DOHH2 (cell line): ENCODE data around the gene HS6ST1.

Experiments
- H3F3A ChIP-seq: fragments of 200-600 bp; sonication (generic), shearing (Covaris generic); 2 replicates; pipeline ENCODE4 v1.6.0; 2016; ENCODE audit warnings: antibody characterized with exemption, mild to moderate bottlenecking; ENCODE audit not compliant: control insufficient read depth, insufficient read depth
- H3K27ac ChIP-seq: fragments of 200-600 bp; sonication (generic); 2 replicates; pipeline ENCODE4 v1.5.1; 2014; ENCODE audit warnings: low read depth, mild to moderate bottlenecking, low read length, moderate library complexity
- H3K27me3 ChIP-seq: fragments of 200-600 bp; sonication (generic); 2 replicates; pipeline ENCODE4 v1.6.1; 2014; ENCODE audit warnings: mild to moderate bottlenecking, low read length, mixed read lengths; ENCODE audit not compliant: control insufficient read depth
- H3K36me3 ChIP-seq: fragments of 200-600 bp; sonication (generic); 2 replicates; pipeline ENCODE4 v1.6.1; 2014; ENCODE audit warnings: mild to moderate bottlenecking, low read length, moderate library complexity, mixed read lengths; ENCODE audit not compliant: control insufficient read depth
- H3K4me1 ChIP-seq: fragments of 200-600 bp; sonication (generic); 2 replicates; pipeline ENCODE4 v1.6.1; 2014; ENCODE audit warnings: mild to moderate bottlenecking, low read length, mixed read lengths; ENCODE audit not compliant: control insufficient read depth
- H3K4me2 ChIP-seq: fragments of 200-600 bp; sonication (generic); 2 replicates; pipeline ENCODE4 v1.6.0; 2014; ENCODE audit warnings: mild to moderate bottlenecking, low read length, moderate library complexity
- H3K4me3 ChIP-seq: fragments of 200-600 bp; sonication (generic); 2 replicates; pipeline ENCODE4 v1.5.1; 2014; ENCODE audit warnings: mild to moderate bottlenecking, low read length, mixed read lengths
- H3K79me2 ChIP-seq: fragments of 200-600 bp; sonication (generic); 2 replicates; pipeline ENCODE4 v1.6.1; 2014; ENCODE audit warnings: mild to moderate bottlenecking, low read length, mixed read lengths; ENCODE audit not compliant: control insufficient read depth
- H3K9me2 ChIP-seq: fragments of 200-600 bp; sonication (generic); replicated peaks from 2 replicates; pipeline ENCODE4 v1.6.1; 2014; ENCODE audit warnings: mild to moderate bottlenecking, low read length, mixed read lengths; ENCODE audit not compliant: control insufficient read depth
- H3K9me3 ChIP-seq: fragments of 200-600 bp; sonication (generic); 2 replicates; pipeline ENCODE4 v1.6.1; 2014; ENCODE audit warnings: antibody characterized with exemption, low read length, mixed read lengths; ENCODE audit not compliant: control insufficient read depth, insufficient read depth
- H4K20me1 ChIP-seq: fragments of 200-600 bp; sonication (generic); 2 replicates; pipeline ENCODE4 v1.6.0; 2014; ENCODE audit warnings: low read depth, mild to moderate bottlenecking, antibody characterized with exemption, low read length, moderate library complexity; ENCODE audit not compliant: control insufficient read depth, insufficient read depth
- CTCF ChIP-seq: fragments of 200-600 bp; sonication (generic); IDR thresholded peaks from one replicate; pipeline ENCODE4 v1.5.1; 2014; ENCODE audit warnings: antibody characterized with exemption, mild to moderate bottlenecking, low read depth, low read length; ENCODE audit not compliant: poor library complexity, severe bottlenecking
- EZH2phosphoT487 ChIP-seq: fragments of 200-600 bp; sonication (generic); IDR thresholded peaks from 2 replicates; pipeline ENCODE4 v1.6.1; 2017; ENCODE audit warnings: borderline replicate concordance, mild to moderate bottlenecking, antibody characterized with exemption, low read length, moderate library complexity, mixed read lengths

The HS6ST1 gene

GRCh38 chr2:128275498-128276045 lies 43.1 kb downstream of the HS6ST1 start:
- Histone ChIP-seq H3K36me3 (peaks cover 8% of the 10 kb centered on the region; the same call in 1 of the 2 replicates), H3K4me3 (no peak overlapping the region), H3K9me3 (peaks cover 6% of the 10 kb centered on the region; the same call in 1 of the 2 replicates), H3K9me2 (no peaks in the 10 kb centered on the region), H3K79me2 (no peaks in the 10 kb centered on the region), H3K4me1 (no peaks in the 10 kb centered on the region), H3K27me3 (no peaks in the 10 kb centered on the region), H4K20me1 (no peaks in the 10 kb centered on the region), H3K4me2 (no peak overlapping the region), H3K27ac (no peak overlapping the region), H3F3A (no peaks in the 10 kb centered on the region)
- TF ChIP-seq EZH2phosphoT487 (no peak), CTCF (no peak)

- Histone ChIP-seq H3K4me3 (no peak overlapping the region), H3K9me3 (peaks cover 6% of the 10 kb centered on the region; the same call in 1 of the 2 replicates), H3K4me2 (no peak overlapping the region), H3K27me3 (no peaks in the 10 kb centered on the region), H3K27ac (no peak overlapping the region), H3K36me3 (peaks cover 8% of the 10 kb centered on the region; the same call in 1 of the 2 replicates), H3K9me2 (no peaks in the 10 kb centered on the region), H3F3A (no peaks in the 10 kb centered on the region), H3K4me1 (no peaks in the 10 kb centered on the region), H3K79me2 (no peaks in the 10 kb centered on the region), H4K20me1 (no peaks in the 10 kb centered on the region)
- TF ChIP-seq CTCF (no peak), EZH2phosphoT487 (no peak)
These were observed 44.5 kb downstream of the HS6ST1 start for GRCh38 chr2:128274218-128274617.

- no peaks in the 10 kb centered on the region for H3K27me3 ChIP-seq
- H3K4me3 ChIP-seq = no peak overlapping the region
- no peak overlapping the region for H3K27ac ChIP-seq
- TF ChIP-seq EZH2phosphoT487 = no peak
- TF ChIP-seq CTCF = no peak
- no peaks in the 10 kb centered on the region for H3F3A ChIP-seq
- H4K20me1 ChIP-seq = no peaks in the 10 kb centered on the region
- peaks cover 8% of the 10 kb centered on the region; the same call in 1 of the 2 replicates for H3K36me3 ChIP-seq
- H3K4me2 ChIP-seq = no peak overlapping the region
- H3K79me2 ChIP-seq = no peaks in the 10 kb centered on the region
- no peaks in the 10 kb centered on the region for H3K4me1 ChIP-seq
- no peaks in the 10 kb centered on the region for H3K9me2 ChIP-seq
- H3K9me3 ChIP-seq = peaks cover 6% of the 10 kb centered on the region; the same call in 1 of the 2 replicates
These were observed 45.1 kb downstream of the HS6ST1 start for GRCh38 chr2:128273469-128274081.
